AG04450 (cell line): ENCODE data around the gene MED25. TPM values are rescaled to one million over a fixed set of nuclear protein-coding genes. Genes with fewer than 3 reads are reported as not detected.

Experiments
- CTCF ChIA-PET: fragments of 300-600, 350-600 bp; formaldehyde crosslinking; extraction: SDS; loops from one replicate; lab custom pipeline; 2022; ENCODE audit warnings: antibody characterized with exemption, inconsistent platforms; lab: Charles Lee
- POLR2A ChIA-PET: fragments of 350-600 bp; formaldehyde crosslinking; extraction: SDS; loops from one replicate; lab custom pipeline; 2021; ENCODE audit warnings: antibody characterized with exemption, inconsistent platforms; lab: Yijun Ruan, JAX
- DNase-seq: peaks from one replicate; pipeline ENCODE4 v3.0.0-alpha.2; 2011; ENCODE audit warnings: low read depth, low spot score
- H3K27ac ChIP-seq: one replicate; pipeline ENCODE4 v1.5.1; 2012; ENCODE audit warnings: low read depth, low read length, control low read depth
- H3K27me3 ChIP-seq: one replicate; pipeline ENCODE4 v1.6.0; 2012; ENCODE audit warnings: low read length; ENCODE audit not compliant: control insufficient read depth, insufficient read depth
- H3K4me3 ChIP-seq: 2 replicates; pipeline ENCODE4 v1.5.1; 2011; ENCODE audit warnings: mild to moderate bottlenecking, low read depth, low read length, control low read depth
- H3K9me3 ChIP-seq: 2 replicates; pipeline ENCODE4 v1.5.1; 2012; ENCODE audit warnings: low read length; ENCODE audit not compliant: control insufficient read depth, insufficient read depth
- polyA plus RNA-seq: library from polyadenylated mRNA; depleted of rRNA; stranded (reverse); fragments of >200 nt; gene quantifications from 2 replicates; pipeline ENCODE4 v1.2.3, GENCODE V29; 2011
- TF ChIP-seq, protein P1 (sequence below): IDR thresholded peaks from 2 replicates; pipeline ENCODE4 v1.5.1; 2011; ENCODE audit warnings: low read depth, low read length, control low read depth, inconsistent platforms

The MED25 gene
- polyA plus RNA-seq, 1 experiment, result 12.6 TPM

DNA sequence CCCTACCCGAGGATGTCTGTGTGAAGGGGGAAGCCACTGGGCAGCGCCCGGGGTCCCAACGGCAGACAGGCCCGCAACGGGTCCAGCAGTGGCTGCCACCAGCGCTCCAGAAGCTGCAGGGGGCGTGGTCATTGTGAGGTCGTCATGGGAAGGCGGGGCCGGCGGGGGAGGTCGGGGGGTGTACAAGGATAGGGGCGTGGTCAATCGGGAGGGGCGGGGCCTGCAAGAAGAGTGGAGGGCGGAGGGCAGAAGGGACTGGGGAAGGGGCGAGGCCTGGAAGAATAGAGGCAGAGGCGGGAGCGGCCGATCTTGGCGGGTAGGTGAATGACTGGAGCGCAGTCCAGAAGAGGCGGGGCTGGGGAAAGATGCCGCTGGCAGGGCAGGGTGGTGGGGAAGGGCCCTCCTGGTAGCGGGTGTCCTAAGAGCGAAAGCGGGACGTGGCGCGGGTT is 9.4 kb upstream of the MED25 start:
- no peaks in the 10 kb centered on the region; the same call in 1 of the 2 replicates for H3K9me3 ChIP-seq
- H3K27ac ChIP-seq, result no peak overlapping the region

DNA sequence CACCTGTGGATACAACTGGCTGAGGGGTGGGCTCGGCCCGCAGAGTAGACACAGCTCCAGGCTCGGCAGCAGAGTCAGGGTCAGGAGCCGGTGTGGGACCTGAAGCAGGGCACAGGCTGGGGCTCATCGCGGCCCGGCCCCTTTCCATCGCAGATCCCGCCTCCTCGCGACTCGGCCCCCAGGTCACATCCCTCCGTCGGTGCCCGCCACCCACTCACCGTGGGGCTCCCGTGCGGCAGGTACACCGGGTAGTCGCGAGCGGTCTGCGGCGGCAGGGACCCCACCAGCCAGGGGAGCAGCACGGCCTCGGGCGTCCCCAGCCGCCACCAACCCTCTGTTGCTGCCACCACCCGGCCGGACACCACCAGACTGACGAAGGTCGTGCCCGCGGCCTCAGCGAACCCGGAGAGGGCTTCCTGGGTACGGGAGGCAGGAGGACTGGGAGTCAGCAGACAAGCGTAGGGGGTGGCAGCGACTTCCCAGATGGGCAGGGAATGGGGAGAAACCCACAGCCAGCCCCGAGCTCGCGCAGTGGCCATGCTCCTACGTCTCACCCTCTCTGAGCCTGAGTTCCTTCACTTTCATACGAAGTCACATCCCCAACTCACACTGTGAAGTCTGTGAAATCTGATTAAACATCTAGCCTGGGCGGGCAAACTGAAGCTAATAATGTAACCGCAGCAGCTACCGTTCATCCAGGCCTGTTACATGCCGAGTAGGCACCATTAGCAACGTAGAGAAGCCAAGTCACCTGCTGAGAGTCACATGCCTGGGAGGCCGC is 8.7 kb upstream of the MED25 start:
- TF ChIP-seq, protein P1, sequence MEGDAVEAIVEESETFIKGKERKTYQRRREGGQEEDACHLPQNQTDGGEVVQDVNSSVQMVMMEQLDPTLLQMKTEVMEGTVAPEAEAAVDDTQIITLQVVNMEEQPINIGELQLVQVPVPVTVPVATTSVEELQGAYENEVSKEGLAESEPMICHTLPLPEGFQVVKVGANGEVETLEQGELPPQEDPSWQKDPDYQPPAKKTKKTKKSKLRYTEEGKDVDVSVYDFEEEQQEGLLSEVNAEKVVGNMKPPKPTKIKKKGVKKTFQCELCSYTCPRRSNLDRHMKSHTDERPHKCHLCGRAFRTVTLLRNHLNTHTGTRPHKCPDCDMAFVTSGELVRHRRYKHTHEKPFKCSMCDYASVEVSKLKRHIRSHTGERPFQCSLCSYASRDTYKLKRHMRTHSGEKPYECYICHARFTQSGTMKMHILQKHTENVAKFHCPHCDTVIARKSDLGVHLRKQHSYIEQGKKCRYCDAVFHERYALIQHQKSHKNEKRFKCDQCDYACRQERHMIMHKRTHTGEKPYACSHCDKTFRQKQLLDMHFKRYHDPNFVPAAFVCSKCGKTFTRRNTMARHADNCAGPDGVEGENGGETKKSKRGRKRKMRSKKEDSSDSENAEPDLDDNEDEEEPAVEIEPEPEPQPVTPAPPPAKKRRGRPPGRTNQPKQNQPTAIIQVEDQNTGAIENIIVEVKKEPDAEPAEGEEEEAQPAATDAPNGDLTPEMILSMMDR, result no peak
- CTCF ChIA-PET, result interaction anchor here (1.5 kb wide), 1 partner anchor 124 kb away, joined by 3 read pairs; no protein-coding TSS in a partner anchor
- POLR2A ChIA-PET, result interaction anchor here (0.6 to 1.4 kb wide), 3 partner anchors 44 to 118 kb away, joined by 3 to 4 read pairs (median 4); partner anchors contain the start of gene CPT1C
- Histone ChIP-seq H3K9me3 (no peaks in the 10 kb centered on the region; the same call in 1 of the 2 replicates), H3K27ac (peak overlapping the region; percentile 39), H3K27me3 (no peaks in the 10 kb centered on the region), H3K4me3 (peak overlapping the region; percentile 77)
- no peak for DNase-seq

More for the DNA sequence above, 9.4 kb upstream of the MED25 start:
- ChIA-PET POLR2A (interaction anchor here (1.0 kb wide), 1 partner anchor 118 kb away, joined by 4 read pairs; the partner anchor contains the start of gene CPT1C), CTCF (no interaction called here)
- Histone ChIP-seq H3K27me3 (no peaks in the 10 kb centered on the region), H3K4me3 (peak overlapping the region; percentile 77)
- TF ChIP-seq, protein P1, result no peak
- DNase-seq, result peak; percentile 53

DNA sequence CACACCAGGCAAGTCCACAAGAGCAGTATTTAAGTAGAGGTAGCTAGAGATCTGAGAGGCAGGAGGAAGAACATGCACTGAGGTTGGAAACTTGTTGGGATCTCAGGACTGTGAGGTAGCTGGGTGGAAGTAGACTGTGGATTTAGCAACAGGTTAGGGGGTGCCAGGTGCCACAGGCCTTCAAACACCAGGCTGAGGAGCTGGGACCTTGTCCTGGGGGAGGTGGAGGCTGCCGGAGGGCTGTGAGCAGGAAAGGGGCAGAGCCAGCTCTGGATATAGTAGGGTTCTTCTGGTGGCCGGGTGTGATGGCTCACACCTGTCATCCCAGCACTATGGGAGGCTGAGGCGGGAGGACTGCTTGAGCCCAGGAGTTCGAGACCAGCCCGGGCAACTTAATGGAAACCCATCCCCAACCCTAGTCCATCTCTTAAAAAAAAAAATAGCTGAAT is 8.1 kb upstream of the MED25 start:
- Histone ChIP-seq H3K27ac (peak overlapping the region; percentile 39), H3K4me3 (peak overlapping the region; percentile 77), H3K9me3 (no peaks in the 10 kb centered on the region; the same call in 1 of the 2 replicates), H3K27me3 (no peaks in the 10 kb centered on the region)
- no peak for DNase-seq
- CTCF ChIA-PET, result interaction anchor here (1.5 kb wide), 1 partner anchor 125 kb away, joined by 3 read pairs; no protein-coding TSS in a partner anchor
- TF ChIP-seq, protein P1, result no peak
- POLR2A ChIA-PET, result interaction anchor here (0.5 to 1.4 kb wide), 4 partner anchors 43 to 98 kb away, joined by 3 to 7 read pairs (median 4); no protein-coding TSS in a partner anchor

DNA sequence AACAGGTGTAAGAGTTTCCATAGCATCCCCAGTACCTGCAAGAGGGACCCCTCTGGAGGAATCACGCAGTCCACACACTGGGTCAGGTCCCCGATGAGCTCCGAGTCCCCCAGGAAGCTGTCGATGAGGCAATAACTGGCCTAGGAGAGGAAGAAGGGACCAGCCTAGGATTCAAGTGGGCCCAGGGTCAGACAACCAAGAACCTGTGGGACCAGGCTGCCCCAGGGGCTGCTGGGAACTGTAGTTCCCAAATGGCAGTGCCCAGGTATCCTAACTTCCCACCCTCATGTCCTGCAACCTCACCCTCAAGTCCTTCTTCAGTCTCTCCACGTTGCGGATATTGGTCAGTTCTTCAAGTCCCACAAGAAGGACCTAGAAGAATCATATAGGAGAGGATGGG is 6.8 kb upstream of the MED25 start:
- Histone ChIP-seq H3K27me3 (no peaks in the 10 kb centered on the region), H3K4me3 (no peak overlapping the region), H3K9me3 (no peaks in the 10 kb centered on the region; the same call in 1 of the 2 replicates), H3K27ac (no peak overlapping the region)
- TF ChIP-seq, protein P1, result no peak
- POLR2A ChIA-PET, result no interaction called here
- no peak for DNase-seq
- CTCF ChIA-PET, result no interaction called here
